Fibroblast of skin of right quadriceps (primary cell): Measurements from ENCODE around the gene ANK2.

Experiments
- DNase-seq: peaks from one replicate; pipeline ENCODE4 v3.0.0-alpha.2; 2013

The ANK2 gene

DNA sequence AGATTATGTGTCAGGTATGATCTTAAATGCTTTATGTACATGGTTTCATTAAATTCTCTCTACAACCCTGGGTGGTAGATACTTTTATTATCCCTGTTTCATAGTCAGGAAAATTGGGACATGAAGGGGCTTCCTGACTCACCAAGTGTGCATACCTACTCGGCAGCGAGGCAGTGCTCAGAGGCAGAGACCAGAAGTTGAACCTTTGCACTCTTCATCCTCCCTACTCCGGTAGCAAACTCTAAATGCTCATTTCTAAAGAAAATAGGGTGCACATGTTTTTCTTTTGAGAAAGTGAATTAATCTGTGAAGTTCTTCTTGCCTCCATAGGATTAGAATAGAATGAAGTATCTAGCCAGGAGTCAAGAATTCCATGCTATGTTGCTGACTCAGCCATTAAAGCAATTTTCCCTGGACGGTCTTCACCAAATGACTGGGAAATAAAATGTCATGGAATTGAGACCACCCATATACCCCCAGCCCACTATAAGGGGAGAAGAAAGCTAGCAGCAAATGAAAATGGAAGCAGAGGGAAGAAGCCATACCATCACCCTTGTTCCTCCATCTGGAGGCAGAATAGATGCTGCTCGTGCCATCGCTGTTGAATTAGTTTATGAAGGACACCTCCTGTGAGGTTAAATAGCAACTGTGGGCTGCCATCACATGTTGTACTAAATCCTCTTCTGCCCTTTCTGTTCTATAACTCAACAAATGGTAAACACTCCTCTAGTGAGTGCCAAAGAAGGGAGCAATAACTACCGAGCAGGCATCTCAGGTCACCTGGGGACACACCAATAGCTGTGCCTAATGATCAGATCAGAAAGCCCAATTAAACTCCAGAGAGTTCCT lies 356.6 kb downstream of the ANK2 start:
- DNase-seq: no peak

DNA sequence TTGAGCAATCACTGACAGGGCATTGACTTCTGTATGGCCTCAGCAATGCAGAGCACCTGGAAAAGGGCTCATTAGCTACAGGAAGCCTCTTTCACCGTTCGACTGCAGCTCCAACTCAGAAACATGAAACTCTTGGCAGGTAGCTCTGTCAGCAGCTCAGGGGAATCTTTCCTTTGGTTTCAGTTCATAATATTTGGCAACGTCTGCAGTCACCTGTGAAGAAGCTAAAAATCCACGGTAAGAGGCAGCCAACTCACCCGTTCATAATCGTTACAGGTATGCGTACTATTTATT lies 357.2 kb downstream of the ANK2 start:
- no peak for DNase-seq

DNA sequence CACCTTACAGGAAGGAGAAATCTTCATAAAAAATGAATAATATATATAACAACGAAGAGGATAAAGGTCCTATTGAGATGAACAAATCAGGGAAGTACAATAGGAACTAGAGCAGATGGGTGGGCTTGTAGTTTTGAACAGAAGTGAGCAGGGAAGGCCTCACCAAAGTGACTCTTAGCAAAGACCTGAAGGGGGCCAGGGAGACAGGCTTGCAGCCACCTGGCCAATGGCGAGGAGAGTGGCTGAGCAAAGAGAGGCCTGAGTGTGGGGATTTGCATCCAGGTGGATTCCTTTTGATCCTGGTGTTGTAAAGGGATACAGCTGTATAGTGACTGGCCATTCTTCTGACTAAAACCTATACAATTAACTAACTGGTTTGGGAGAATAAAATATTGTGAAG lies 358.0 kb downstream of the ANK2 start:
- DNase-seq: no peak

DNA sequence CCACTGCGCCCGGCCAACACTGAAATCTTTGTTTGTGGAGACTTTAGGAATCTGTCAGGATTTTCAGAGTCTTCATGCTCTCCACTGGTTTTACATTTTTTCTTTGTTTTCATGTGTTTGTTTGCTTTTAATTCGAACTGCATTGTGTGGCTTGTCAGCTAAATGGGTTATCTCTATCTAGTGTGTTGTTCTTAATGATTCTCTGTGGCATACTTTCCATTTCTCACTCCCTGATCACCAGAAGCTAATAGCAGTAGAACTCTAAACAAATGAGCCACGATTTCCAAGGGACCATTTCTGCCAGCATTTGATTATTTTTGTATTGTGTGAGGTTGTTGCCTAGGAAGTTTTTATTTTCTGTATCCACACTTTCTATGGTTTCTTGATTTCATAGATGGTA lies 359.7 kb downstream of the ANK2 start:
- DNase-seq: no peak

DNA sequence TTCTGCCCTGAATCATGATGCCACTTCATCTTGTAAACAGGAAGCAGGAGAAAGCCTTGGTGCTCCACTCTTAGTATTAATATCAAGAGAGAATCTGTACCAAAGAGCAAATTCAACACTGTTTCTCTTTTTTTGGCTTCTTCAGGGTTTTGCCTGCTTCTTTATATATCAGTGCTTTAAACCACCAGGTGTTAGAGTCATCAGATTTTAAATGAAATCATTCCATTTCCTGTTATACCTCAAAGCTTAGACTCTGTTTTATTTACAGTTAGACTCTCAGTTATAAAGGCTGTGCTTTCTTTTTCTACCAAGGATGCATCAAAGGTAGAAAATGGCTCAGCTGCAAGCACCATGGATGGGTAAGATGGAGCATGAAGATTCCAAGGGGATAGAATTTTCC lies 361.2 kb downstream of the ANK2 start:
- DNase-seq: no peak

DNA sequence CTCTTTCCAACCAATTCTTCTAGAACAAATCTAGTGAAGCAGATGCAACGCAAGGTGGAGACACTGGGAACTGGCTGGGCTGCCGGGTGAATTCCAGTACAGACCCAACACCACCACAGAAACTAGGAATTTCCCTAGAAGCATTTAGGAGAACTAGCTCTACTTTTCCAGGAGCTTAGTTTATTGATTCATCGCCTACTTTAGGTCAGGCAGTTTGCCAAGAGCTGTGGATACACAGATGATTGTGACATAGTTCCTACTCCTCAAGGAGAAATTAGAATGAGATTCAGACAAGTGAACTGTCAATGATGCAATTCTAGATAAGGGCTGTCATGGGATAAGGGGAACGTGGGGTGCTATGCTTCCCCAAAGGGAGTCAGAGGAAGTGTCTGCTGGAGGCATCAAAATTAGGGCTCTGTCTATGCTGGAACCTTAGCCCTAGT lies 362.1 kb downstream of the ANK2 start:
- peak; percentile 93 for DNase-seq

DNA sequence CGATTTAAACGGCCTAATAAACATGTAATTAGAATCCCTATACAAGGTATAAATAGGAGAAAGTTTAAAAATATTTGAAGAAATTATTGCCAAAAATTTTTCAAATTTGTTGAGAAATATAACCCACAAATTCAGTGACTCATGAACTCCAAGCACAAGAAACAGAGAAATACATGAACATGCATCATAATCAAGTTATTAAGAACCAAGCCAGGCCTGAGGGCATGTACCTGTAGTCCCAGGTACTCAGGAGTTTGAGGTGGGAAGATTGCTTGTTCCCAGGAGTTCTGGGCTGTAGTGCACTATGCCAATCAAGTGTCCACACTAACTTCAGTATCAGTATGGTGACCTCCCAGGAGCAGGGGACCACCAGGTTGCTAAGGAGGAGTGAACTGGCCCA lies 370.2 kb downstream of the ANK2 start:
- DNase-seq: no peak

DNA sequence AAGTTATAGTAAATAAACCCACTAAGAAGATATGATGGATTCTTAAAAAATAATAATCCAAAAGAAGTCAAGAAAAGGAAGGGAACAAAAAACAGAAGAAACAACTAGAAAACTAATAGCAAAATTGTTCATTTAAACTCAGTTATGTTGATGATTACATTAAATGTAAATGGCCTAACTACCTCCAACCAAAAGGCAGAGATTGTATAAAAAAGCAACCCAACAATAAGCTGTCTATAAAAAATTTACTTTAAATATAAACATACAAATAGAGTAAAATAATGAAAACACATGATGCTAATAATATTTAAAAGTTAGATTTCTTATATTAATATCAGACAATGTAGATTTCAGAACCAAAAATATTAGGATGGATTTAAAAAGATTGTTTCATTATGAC lies 371.5 kb downstream of the ANK2 start:
- no peak for DNase-seq

DNA sequence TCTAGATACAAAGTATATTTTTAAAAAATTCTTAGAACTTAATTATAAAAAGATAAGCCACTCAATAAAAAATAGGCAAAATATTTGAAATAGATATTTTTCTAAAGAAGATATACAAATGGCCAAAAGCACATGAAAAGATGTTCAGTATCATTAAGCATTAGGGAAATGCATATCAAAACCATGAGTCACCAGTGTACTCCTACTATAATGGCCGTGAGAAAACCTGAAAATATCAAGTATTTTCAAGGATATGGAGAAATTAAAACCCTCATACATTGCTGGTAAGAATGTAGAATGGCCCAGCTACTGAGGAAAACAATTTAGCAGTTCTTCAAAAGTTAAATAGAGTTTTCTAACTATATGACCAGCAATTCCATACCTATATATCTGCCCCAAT lies 374.2 kb downstream of the ANK2 start:
- peak; percentile 28 for DNase-seq

DNA sequence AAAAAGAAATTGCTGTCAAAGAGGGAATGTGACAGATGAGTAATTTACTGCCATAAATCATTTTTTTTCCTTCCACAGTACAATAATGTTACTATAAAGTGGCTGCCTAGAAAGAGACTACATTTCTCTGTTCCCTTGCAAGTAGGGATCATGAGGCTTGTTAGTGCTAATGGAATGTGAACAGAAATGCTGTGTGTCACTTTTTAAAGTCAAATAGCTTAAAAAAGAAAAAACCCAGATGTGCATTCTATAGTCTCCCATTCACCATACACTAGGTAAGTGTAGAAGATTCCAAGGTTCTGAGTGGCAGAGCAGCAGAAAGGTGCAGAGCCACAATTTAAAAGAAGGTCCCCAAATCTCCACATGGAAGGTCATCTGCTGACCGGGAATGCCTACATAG lies 383.7 kb downstream of the ANK2 start:
- DNase-seq: peak; percentile 17
